Measurements from ENCODE around the gene SH3BP5.

Gene SH3BP5

DNA sequence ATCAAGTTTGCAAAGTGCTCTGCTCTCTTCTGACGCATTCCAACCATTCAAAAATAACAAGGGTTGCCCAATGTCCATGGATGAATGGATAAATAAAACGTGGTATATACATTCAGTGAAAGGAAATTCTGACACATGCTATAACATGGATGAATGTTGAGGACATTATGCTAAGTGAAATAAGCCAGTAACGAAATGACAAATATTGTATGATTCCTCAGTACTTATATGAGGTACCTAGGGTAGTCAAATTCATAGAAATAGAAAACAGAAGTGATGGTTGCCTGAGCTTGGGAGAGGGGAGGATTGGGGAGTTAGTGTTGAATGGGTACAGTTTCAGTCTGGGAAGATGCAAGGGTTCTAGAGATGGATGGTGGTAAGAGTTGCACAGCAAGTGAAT, 33.9 kb downstream of the SH3BP5 start:
- DNase-seq (ENCODE audit: low spot score) = peak; percentile 24

DNA sequence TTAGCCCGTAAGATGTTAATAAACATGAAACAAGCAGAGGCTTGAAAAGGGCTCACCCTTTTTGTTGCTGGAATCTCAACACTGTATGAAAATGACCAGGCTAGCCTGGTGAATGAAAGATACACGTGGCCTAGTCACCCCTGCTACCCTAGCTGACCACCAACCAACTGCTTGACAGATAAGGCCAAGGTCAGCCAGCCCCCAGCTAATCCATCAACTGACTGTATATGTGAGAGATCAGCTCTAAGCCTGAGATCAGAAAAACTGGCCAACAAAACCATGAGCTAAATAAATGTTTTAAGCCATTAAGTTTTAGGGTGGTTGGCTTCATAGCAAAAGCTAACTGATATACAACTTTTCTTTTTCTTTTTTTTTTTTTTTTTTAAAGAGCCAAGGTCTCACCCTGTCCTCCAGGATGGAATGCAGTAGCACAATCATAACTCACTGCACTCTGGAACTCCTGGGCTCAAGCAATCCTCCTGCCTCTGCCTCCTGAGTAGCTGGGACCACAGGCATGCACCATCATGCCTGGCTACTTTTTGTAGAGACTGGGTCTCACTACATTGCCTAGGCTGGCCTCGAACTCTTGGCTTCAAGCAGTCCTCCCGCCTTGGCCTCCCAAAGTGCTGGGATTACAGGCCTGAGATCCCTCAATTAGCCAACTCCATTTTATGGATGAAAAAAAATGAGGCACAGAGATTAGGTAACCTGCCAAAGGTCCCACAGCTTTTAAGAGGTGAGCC, 34.6 kb downstream of the SH3BP5 start:
- DNase-seq (ENCODE audit: low spot score) = no peak

DNA sequence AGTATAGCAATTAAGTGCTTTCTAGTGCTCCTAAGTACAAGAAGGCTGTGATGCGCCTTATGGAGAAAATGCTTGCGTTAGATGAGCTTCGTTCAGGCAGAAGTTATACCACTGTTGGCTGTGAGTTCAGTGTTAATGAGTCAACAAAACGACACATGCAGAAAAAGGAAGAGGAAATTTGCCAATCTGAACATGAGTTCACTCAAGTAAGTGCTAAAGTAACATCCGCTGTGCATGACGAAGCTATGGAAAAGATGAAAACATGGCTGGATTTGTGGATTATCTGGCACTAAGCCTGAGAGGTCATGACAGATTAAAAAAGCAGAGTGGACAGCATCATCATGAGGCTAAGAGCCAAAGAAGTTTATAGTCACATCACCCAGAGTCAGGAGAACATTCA, 36.9 kb downstream of the SH3BP5 start:
- DNase-seq (ENCODE audit: low spot score) = no peak

DNA sequence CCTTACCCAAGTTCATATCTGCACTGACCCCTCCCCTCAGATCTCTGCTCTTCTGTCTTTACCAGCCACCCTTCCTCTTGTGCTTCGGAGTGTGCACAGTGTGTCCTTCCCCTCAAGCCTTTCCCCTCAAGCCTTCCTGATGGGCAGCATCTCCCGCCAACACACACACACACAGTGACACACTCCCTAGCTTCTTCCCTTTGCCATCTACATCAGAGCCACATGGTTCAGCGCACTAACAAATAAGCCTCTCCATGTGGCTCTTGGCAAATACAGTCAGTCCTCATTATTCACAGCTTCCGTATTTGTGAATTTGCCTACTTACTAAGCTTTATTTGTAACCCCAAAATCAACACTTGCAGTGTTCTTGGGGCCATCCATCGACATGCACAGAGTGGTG, 37.5 kb downstream of the SH3BP5 start:
- no peak for DNase-seq (ENCODE audit: low spot score)

DNA sequence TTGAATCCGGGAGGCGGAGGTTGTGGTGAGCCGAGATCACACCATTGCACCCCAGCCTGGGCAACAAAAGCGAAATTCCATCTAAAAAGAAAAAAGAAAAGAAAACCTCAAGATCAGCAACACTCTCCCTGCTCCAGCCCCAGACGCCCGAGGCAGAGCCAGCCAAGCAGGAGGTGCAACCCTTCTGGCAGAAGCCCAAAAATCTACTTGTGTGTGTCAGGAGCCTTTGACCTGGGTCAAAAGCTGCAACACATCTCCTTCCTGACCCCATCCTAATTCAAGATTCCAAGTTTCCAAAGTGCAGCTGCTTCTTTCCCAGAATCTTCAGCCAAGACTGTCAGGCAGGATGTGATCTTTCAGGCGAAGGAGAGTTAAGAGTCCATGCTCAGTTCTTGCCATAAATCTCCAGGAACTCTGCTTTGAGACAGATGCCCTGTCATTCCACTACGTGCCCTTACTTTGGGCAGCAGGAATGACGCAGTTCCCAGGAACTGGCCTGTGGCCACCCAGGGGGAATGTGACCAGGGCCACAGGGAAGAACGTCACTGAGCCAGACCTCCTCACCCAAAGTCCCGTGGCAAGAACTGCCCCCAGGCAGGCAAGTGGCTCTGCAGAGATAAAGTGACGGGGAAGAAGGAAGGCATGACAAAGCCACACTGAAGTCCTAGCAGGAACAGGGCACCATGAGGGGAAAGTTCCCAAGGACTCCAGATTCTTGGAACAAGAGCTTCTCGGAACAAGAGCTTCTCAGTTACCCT, 39.4 kb downstream of the SH3BP5 start:
- no peak for DNase-seq (ENCODE audit: low spot score)

DNA sequence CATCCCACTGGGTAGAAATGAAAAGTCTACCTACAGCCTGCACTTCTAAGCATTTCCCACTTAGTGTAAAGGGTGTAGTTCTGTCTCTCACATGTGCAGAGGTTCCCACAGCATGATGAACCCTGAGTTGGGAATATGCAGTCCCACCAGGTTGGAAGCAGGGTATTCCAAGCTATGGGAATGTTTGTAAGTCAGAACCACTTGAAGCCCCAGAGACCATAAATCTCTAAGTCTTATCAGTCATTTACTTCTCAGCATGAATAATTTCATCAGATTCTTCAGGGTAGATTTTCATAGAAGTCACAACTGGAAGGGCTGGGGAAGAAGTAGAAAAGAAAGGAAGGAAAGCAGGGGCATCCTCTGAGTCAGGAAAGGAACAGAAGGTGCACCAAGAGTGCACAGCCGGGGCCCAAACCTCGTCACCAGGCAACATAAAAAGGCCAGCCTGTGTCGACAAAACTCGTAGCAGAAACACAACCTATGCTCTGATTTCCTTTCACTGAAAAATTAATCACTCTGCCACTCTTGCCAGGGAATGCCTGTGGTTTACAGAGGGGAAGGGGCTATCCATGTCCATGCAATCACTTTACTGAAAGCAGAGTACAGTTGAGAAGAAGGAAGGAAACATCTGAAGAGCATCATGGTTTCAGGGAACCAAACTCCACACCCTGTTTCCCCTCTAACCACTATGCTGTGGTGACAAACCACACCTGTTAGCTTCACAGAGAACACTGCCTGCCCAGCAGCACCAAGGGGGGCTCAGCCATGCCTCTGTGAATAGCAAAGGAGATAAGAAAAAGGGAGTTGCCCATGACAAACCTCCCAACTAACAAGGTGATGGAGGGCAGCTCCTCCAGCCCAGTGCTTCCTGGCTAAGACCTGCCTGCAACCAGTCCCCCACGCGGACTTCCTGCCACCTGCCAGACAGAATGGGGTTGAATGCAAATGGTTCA, 40.5 kb downstream of the SH3BP5 start:
- peak; percentile 74 for DNase-seq (ENCODE audit: low spot score)

DNA sequence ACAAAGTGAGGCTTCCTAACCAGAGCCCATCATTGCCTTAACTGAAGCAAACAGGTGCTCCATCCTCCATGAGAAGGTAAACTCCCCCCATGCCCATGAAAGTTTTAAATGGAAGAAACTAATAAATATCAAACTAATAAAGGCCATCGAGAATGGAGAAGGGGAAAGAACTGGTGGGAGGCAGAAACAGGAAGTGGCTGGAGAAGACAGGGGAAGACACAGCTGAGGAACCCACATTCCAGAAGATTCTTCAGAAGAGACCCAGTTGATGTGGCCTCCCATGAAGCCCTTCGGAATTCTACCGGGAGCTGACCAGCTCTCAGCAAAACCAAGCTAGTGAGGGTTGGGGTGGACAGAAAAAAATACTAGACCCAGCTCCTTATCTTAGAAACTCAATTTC, 41.6 kb downstream of the SH3BP5 start:
- DNase-seq (ENCODE audit: low spot score) = no peak

DNA sequence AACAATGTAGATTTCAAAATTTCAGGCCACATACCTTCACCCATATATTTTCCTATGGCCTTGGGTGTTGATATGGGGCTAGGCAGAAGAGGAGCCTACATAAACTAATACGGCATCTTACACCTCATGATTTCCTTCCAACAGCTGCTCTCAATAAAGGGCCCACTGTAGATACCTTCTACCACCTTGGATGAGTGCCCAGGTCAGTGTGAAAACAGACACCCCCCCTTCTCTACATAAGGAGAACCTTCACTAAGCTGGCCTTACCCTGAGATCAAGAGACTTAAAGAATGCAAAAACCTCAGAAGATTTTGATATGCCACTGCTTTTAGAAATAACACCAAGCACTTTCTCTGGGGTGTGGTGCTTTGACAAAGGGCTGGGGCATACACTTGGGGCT, 42.7 kb downstream of the SH3BP5 start:
- no peak for DNase-seq (ENCODE audit: low spot score)

DNA sequence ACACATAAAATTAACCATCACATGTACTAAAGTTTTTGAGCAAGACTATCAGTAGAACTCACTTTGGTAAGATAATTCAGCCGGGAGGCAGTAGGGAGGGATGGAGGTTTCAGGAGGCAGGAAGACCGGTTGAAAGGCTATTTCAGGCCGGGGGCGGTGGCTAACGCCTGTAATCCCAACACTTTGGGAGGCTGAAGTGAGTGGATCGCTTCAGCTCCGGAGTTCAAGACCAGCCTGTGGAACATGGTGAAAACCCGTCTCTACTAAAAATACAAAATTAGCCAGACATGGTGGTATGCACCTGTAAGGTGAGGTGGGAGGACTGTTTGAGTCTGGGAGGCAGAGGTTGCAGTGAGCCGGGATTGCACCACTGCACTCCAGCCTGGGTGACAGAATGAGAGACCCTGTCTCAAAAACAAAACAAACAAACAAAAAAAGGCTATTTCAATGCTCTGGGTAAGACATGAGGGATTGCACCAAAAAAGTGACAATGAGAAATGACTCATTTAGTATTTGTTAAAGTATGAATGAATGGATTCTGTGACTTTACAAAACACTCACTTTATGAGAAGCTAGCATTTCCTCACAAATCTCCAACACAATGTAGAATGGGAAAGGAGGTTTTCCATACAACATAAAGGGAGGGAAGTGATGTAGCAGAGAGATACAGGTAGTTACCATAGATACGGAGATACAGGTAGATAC, 43.9 kb downstream of the SH3BP5 start:
- DNase-seq (ENCODE audit: low spot score) = no peak

DNA sequence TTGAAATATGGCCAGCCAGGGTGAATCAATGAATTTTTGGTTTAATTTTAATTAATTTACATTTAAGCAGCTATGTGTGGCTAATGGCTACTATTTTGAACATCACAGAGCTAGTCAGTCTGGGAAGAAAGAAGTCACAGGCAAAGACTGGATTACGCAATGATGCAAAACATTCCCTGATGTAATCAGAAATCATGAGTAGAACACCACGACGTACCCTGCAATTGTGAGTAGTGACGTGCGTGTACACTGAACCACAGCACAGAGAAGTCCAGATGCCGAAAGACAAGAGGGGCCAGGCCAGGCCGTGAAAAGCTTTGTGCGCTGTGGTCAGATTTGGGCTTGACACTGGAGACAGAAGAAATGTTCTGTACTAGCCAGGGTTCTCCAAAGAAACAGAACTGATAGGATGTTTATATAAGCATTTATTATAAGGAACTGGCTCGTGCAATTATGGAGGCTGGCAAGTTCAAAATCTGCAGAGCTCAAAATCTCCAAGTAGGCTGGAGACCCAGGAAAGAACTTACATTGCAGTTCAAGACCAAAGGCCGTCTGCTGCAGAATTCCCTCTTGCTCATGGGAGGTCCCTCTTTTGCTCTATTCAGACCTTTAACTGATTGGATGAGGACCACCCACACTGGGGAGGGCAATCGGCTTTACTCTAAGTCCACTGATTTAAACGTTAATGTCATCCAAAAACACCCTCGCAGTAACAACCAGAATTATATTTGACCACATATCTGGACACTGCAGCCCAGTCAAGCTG, 44.6 kb downstream of the SH3BP5 start:
- no peak for DNase-seq (ENCODE audit: low spot score)

DNA sequence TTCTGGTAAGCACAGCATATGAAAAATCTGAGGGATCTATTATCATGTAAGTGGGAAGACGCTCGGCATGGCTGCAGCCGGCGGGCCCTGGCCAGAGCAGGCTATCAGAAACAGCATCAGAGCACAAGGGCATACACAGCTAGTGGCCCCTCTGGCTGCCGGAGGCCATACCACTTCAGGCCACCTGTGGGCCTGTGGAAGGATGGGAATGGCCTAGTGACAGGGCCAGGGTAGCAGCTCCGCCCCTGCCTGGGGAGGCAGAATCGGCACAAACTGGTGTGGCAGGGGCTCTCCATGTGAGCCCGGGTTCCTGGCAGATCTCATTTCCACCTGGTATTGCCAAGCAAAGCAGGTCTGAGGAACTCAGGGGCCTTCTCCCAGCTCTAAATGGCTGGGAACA, 46.4 kb downstream of the SH3BP5 start:
- no peak for DNase-seq (ENCODE audit: low spot score)

DNA sequence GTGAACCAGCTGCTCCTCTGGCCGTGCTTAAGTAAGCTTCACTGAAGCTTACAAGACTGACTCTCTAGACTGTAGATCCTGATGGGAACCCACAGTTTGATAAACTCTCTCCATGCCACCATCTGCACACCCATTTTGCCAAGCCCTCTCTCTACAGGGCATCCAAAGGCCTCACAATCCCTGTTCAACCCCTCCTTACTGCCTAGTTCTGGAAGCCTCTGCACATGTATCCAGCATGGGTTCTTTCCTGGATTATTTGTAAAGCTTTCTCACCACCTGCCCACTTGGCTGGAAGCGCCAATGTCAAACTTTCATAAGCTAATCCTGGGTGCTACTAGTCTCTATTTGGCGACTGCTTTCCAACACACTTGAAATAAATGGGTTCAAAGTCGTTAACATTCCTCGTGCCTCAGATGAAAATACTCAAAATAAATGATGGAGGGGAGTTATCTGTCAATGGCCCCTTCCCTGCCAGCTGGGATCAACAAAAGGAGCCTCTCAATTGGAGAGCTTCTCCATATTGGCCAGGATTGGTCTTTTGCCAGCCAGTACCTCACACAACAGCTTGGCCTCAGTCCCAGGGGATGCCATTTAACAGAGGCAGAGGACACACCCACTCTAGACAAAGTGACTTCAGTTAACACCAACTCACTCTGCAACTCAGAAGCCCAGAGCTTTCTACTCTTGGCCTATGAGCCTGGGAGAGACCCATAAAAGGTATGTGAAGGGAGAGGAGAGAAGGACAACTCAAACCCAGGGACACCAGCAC, 48.1 kb downstream of the SH3BP5 start:
- no peak for DNase-seq (ENCODE audit: low spot score)

DNA sequence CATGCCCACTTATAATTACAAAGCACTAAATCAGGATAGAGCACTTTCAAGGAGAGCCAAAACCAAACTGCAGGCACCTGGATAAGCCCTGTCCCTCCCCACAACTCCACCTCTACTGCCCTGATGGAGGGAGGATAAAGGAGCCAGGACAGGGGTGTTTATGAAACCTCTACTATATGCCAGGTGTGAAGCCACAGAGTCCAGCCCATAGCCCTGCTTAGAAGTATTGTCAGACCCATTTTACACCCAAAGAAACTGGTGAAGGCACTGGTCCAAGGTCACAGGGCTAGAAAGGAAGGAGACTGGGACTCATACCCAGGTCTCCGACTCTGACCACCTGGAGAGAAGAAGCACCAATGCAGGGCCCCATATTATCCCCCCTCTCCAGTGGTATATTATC, 48.7 kb downstream of the SH3BP5 start:
- DNase-seq (ENCODE audit: low spot score) = no peak

DNA sequence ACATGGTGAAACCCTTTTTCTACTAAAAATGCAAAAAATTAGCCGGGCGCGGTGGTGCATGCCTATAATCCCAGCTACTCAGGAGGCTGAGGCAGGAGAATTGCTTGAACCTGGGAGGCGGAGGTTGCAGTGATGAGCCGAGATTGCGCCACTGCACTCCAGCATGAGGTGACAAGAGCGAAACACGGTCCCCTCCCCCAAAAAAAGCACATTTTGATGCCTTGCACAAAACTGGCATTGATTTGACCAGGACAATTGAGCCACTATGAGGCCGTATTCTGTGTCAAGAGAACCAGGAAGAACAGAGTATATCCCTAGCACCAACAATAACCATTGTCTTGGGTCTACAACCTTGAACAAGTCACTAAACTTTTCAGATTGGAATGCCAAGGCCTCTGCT, 50.6 kb downstream of the SH3BP5 start:
- DNase-seq (ENCODE audit: low spot score) = no peak

DNA sequence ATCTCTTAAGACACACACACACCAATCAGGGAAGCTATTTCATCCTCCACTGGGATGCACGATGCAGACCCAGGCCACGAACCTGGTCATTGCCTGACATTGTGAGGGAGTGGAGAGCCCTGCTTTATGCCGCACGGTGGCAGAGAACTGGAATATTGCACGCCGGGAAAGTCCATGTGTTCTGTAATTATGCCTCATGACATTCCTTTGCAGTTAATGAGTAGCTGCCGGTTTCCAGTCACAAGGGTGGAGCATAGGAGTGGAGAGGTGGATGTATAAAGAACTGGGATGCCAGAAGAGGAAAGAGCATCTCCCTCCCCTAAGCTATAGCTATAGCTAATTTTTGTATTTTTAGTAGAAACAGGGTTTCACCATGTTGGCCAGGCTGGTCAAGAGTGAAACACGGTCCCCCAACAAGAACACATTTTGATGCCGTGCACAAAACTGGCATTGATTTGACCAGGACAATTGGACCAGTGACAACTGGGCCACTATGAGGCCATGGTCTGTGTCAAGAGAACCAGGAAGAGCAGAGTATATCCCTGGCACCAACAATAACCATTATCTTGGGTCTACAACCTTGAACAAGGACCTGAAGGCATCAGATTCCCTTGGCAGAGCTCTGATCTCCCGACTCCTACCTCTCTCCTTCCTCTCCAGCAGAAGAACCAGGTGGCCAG, 51.4 kb downstream of the SH3BP5 start:
- no peak for DNase-seq (ENCODE audit: low spot score)

DNA sequence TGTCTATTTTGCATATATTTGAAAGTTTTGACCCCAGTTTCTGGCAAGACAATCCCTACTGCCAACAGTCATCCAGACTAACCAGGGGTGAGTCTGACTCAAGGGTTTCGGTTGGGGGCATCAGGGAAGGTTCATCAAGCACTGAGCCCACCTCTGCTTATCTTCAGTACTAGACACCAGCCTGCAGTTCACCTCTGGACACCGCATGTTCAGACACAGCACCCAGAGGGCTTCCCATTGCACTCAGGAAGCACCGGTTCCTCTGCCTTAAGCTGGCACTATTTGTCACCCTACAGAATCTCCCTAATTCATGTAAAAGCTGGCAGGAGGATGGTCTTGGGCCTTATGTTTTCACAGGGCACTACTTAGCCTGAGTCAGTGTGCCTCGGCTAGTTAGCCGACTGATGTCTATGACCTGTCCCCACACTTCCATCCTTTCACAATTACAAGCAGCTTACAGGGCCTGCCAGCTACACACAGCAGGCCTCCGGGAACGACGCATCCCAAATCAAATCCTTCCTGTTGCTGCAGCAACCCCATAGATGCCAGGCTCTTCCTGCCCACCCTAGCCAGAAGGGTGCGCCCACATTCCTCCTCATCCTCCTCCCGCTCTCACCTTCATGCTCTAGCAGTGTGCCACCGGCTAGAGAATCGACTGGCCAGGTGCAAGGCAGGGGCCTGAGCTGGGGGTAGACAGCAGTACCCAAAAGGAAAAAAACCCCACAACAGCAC, 52.5 kb downstream of the SH3BP5 start:
- no peak for DNase-seq (ENCODE audit: low spot score)

DNA sequence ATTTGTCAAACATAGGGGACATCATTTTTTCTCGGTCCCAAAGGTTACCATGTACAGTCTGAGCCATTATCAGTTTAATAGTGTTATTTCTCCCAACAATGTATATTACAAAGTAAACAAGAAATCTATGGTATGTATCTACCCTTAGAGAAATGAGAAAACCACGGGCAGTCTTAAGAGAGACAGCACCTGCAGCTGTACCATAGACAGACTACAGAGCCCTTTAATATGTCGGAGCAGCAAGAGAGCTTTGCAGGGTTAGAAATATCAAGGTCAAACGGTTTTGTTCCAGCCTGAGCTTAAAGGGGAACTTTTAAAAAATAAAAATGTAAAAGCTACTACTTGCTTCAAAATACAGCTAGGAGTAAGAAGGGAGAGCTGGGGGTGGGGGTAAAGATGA, 53.2 kb downstream of the SH3BP5 start:
- no peak for DNase-seq (ENCODE audit: low spot score)

DNA sequence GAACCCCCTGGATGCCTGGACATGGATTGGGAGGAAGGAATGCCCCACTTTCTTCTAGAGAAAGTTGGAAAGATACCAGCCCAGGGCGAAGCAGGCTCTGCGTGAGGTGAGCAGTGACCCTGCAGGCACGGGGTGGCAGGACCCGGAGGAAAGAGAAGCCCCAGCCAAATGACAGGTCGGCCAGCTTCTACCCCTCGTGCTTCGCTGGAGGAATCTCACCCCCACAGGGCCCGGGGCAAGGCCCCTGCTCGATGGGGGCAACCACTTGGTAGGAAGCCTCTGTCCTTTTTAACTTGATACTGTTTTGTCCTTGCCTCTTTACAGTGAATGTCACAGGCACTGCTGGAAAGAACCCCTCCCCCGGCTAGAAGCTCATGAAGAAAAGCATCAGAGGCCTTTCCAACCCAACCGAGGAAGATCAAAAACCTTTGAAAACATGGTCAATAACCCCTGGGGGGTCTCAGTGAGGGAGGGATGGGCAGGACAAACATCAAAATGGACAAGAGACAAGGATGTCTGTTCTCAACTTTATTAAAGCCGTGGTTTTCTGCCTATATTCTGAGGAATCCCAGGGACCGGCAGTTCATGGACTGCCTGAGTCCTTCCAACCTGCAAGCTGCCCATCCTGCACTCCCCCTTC, 54.4 kb downstream of the SH3BP5 start:
- no peak for DNase-seq (ENCODE audit: low spot score)
